H9 (cell line): Measurements from ENCODE around the gene CAPN12. TPM values are rescaled to one million over a fixed set of nuclear protein-coding genes. Genes with fewer than 3 reads are reported as not detected.

ENCODE experiments used
- DNase-seq: peaks from one replicate; pipeline ENCODE4 v3.0.0-alpha.2; 2017
- H2AFZ ChIP-seq: one replicate; pipeline ENCODE4 v1.6.1; 2013; ENCODE audit warnings: mild to moderate bottlenecking, low read length, control low read depth, moderate library complexity
- H2AK5ac ChIP-seq: 2 replicates; pipeline ENCODE4 v1.6.1; 2013; ENCODE audit warnings: low read length, control low read depth, mixed read lengths; ENCODE audit not compliant: insufficient read length
- H2BK120ac ChIP-seq: one replicate; pipeline ENCODE4 v1.6.1; 2013; ENCODE audit warnings: low read depth, mild to moderate bottlenecking, low read length, control low read depth, inconsistent platforms; ENCODE audit not compliant: poor library complexity, severe bottlenecking
- H2BK12ac ChIP-seq: 2 replicates; pipeline ENCODE4 v1.6.1; 2013; ENCODE audit warnings: low read length, control low read depth, mixed read lengths, low read depth; ENCODE audit not compliant: insufficient read length
- H2BK15ac ChIP-seq: 2 replicates; pipeline ENCODE4 v1.6.1; 2013; ENCODE audit warnings: low read depth, low read length, control low read depth
- H2BK20ac ChIP-seq: one replicate; pipeline ENCODE4 v1.6.1; 2013; ENCODE audit warnings: low read depth, mild to moderate bottlenecking, low read length, control low read depth, inconsistent platforms; ENCODE audit not compliant: poor library complexity, severe bottlenecking
- H2BK5ac ChIP-seq: 2 replicates; pipeline ENCODE4 v1.6.1; 2013; ENCODE audit warnings: low read length, control low read depth, mixed read lengths; ENCODE audit not compliant: insufficient read length
- H3K14ac ChIP-seq: 2 replicates; pipeline ENCODE4 v1.6.1; 2013; ENCODE audit warnings: low read length, control low read depth; ENCODE audit not compliant: insufficient read depth
- H3K18ac ChIP-seq: 2 replicates; pipeline ENCODE4 v1.6.1; 2013; ENCODE audit warnings: low read depth, mild to moderate bottlenecking, mixed read lengths, low read length, control low read depth; ENCODE audit not compliant: insufficient read length
- H3K23ac ChIP-seq: 2 replicates; pipeline ENCODE4 v1.6.1; 2013; ENCODE audit warnings: low read length, control low read depth, mixed read lengths, low read depth; ENCODE audit not compliant: insufficient read length
- H3K23me2 ChIP-seq: 2 replicates; pipeline ENCODE4 v1.6.1; 2013; ENCODE audit warnings: low read depth, mild to moderate bottlenecking, mixed read lengths, low read length, control low read depth; ENCODE audit not compliant: insufficient read length, poor library complexity, severe bottlenecking
- H3K27ac ChIP-seq: 2 replicates; pipeline ENCODE4 v1.5.1; 2013; ENCODE audit warnings: low read length, control low read depth, mixed read lengths, low read depth; ENCODE audit not compliant: insufficient read length
- H3K27me3 ChIP-seq: 2 replicates; pipeline ENCODE4 v1.6.1; 2013; ENCODE audit warnings: low read length, control low read depth, inconsistent platforms; ENCODE audit not compliant: insufficient read depth
- H3K4ac ChIP-seq: 2 replicates; pipeline ENCODE4 v1.6.1; 2013; ENCODE audit warnings: low read depth, mild to moderate bottlenecking, control low read depth, inconsistent platforms, low read length, moderate library complexity
- H3K4me1 ChIP-seq: 2 replicates; pipeline ENCODE4 v1.6.1; 2013; ENCODE audit warnings: low read length, control low read depth, inconsistent platforms; ENCODE audit not compliant: insufficient read depth
- H3K4me2 ChIP-seq: 2 replicates; pipeline ENCODE4 v1.6.1; 2013; ENCODE audit warnings: low read length, control low read depth, mixed read lengths; ENCODE audit not compliant: insufficient read length, insufficient read depth
- H3K56ac ChIP-seq: 2 replicates; pipeline ENCODE4 v1.6.1; 2013; ENCODE audit warnings: low read depth, mild to moderate bottlenecking, mixed read lengths, low read length, control low read depth; ENCODE audit not compliant: insufficient read length
- H3K79me1 ChIP-seq: 2 replicates; pipeline ENCODE4 v1.6.1; 2013; ENCODE audit warnings: low read depth, mild to moderate bottlenecking, moderate library complexity, low read length, control low read depth, inconsistent platforms; ENCODE audit not compliant: insufficient read depth, poor library complexity, severe bottlenecking
- H3K79me2 ChIP-seq: 2 replicates; pipeline ENCODE4 v1.6.1; 2013; ENCODE audit warnings: low read length, control low read depth, inconsistent platforms; ENCODE audit not compliant: insufficient read depth
- H3K9ac ChIP-seq: 2 replicates; pipeline ENCODE4 v1.6.1; 2013; ENCODE audit warnings: low read length, control low read depth, mixed read lengths; ENCODE audit not compliant: insufficient read length; ENCODE audit errors: extremely low read depth
- H3K9me3 ChIP-seq: one replicate; pipeline ENCODE4 v1.6.1; 2013; ENCODE audit warnings: low read depth, low read length, inconsistent platforms; ENCODE audit not compliant: control insufficient read depth
- H3T11ph ChIP-seq: one replicate; pipeline ENCODE4 v1.6.1; 2013; ENCODE audit warnings: mild to moderate bottlenecking, low read length, control low read depth, inconsistent platforms
- H4K20me1 ChIP-seq: one replicate; pipeline ENCODE4 v1.6.1; 2013; ENCODE audit not compliant: control insufficient read depth, insufficient read length, insufficient read depth
- H4K5ac ChIP-seq: 2 replicates; pipeline ENCODE4 v1.6.1; 2013; ENCODE audit warnings: low read depth, mild to moderate bottlenecking, mixed read lengths, low read length, control low read depth; ENCODE audit not compliant: insufficient read length
- H4K8ac ChIP-seq: replicated peaks from 2 replicates; pipeline ENCODE4 v1.6.1; 2013; ENCODE audit warnings: low read length, control low read depth, mixed read lengths, low read depth; ENCODE audit not compliant: insufficient read length
- H4K91ac ChIP-seq: 2 replicates; pipeline ENCODE4 v1.6.1; 2013; ENCODE audit warnings: low read depth, mild to moderate bottlenecking, moderate library complexity, mixed read lengths, low read length, control low read depth; ENCODE audit not compliant: insufficient read length
- H3K27ac Mint-ChIP-seq, 3 experiments: 2 replicates in 2 of 3; 3 replicates in 1 of 3; pipeline ENCODE4 v1.8.0; 2020 to 2021; ENCODE audit warnings: mixed read lengths in 3 of 3, mild to moderate bottlenecking in 1 of 3, moderate library complexity in 1 of 3
- H3K27me3 Mint-ChIP-seq: 2 replicates; pipeline ENCODE4 v1.8.0; 2021; ENCODE audit warnings: low read depth, mild to moderate bottlenecking, moderate library complexity, mixed read lengths
- H3K36me3 Mint-ChIP-seq, 3 experiments: 2 replicates in 2 of 3; 3 replicates in 1 of 3; pipeline ENCODE4 v1.8.0; 2020 to 2021; ENCODE audit warnings: low read depth in 3 of 3, mixed read lengths in 3 of 3; ENCODE audit not compliant: insufficient read depth in 1 of 3
- H3K4me1 Mint-ChIP-seq, 2 experiments: 2 replicates each; pipeline ENCODE4 v1.8.0; 2020; ENCODE audit warnings: mixed read lengths in 2 of 2
- H3K4me3 Mint-ChIP-seq, 2 experiments: 2 replicates in 1 of 2; 3 replicates in 1 of 2; pipeline ENCODE4 v1.8.0; 2020 to 2021; ENCODE audit warnings: mild to moderate bottlenecking in 2 of 2, mixed read lengths in 2 of 2, moderate library complexity in 1 of 2
- H3K9me3 Mint-ChIP-seq, 2 experiments: 2 replicates in 1 of 2; 3 replicates in 1 of 2; pipeline ENCODE4 v1.8.0; 2020; ENCODE audit warnings: mild to moderate bottlenecking in 2 of 2, mixed read lengths in 2 of 2, moderate library complexity in 1 of 2
- WGBS: extraction: QIAGEN DNeasy Blood & Tissue Kit; methylation state at CpG from one replicate; pipeline ENCODE4 v1.1.7; 2013; ENCODE audit warnings: missing lambda C conversion rate, low lambda C conversion rate, mixed read lengths; ENCODE audit not compliant: insufficient read length; ENCODE audit errors: extremely low coverage; 5-methylcytosine and 5-hydroxymethylcytosine counted together
- total RNA-seq: library from RNA; stranded (reverse); gene quantifications from 2 replicates; pipeline ENCODE4 v1.2.1, GENCODE V29; 2021
- TF ChIP-seq, protein P1 (sequence below): fragments of 200-600 bp; sonication (generic); conservative IDR thresholded peaks from 3 replicates; pipeline ENCODE4 v1.8.0; 2021; ENCODE audit warnings: antibody characterized with exemption, mild to moderate bottlenecking

The CAPN12 gene
- total RNA-seq, 1 experiment from 2014 or later: 10.5 TPM

DNA sequence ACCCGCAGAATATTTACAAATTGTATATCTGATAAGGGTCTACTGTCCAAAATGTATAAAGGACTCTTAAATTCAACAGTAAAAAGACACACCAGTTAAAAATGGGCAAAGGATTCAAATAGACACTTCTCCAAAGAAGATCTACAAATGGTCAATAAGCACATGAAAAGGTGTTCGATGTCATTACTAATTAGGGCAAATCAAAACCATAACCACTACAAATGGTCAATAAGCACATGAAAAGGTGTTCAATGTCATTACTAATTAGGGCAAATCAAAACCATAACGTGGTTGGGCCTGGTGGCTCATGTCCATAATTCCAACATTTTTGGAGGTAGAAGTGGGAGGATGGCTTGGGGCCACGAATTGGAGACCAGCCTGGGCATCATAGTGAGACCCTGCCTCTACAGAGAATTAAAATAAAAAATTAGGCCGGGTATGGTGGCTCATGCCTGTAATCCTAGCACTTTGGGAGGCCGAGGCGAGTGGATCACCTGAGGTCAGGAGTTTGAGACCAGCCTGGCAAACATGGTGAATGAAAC, 56.4 kb downstream of the CAPN12 start:
- Histone ChIP-seq H3K27ac (no peak overlapping the region), H3K4ac (no peak overlapping the region), H3K14ac (no peak overlapping the region), H3K9me3 (no peaks in the 10 kb centered on the region), H2AK5ac (no peak overlapping the region), H2AFZ (no peak overlapping the region), H3T11ph (no peak overlapping the region), H4K20me1 (no peaks in the 10 kb centered on the region), H4K8ac (no peak overlapping the region), H2BK20ac (no peak overlapping the region), H3K23ac (no peak overlapping the region), H3K4me2 (no peak overlapping the region), H2BK15ac (no peak overlapping the region), H2BK5ac (no peak overlapping the region), H3K56ac (no peak overlapping the region), H3K9ac (no peak overlapping the region), H3K23me2 (no peaks in the 10 kb centered on the region), H3K79me2 (peaks cover 18% of the 10 kb centered on the region; the same call in 1 of the 2 replicates), H3K79me1 (peaks cover 3% of the 10 kb centered on the region), H3K27me3 (no peaks in the 10 kb centered on the region), H3K4me1 (peaks cover 20% of the 10 kb centered on the region; the same call in 1 of the 2 replicates), H4K5ac (no peak overlapping the region), H2BK12ac (no peak overlapping the region), H2BK120ac (no peak overlapping the region), H4K91ac (no peak overlapping the region), H3K18ac (no peak overlapping the region)
- Mint-ChIP-seq H3K27ac (0 out of 7 replicates have a peak overlapping the region, but pooled peaks of 1 of the 3 experiments have one; percentile 51), H3K9me3 (peaks cover 0 to under 1% of the 10 kb centered on the region in 2 experiments; a peak in 2 of 5 replicates), H3K4me3 (no peak overlapping the region), H3K36me3 (peaks cover 6 to 28% (median 24%) of the 10 kb centered on the region in 3 experiments; a peak in 6 of 7 replicates), H3K27me3 (no peaks in the 10 kb centered on the region; the same call in 1 of the 2 replicates), H3K4me1 (peaks cover 59 to 72% of the 10 kb centered on the region in 2 experiments)
- no CpG with 5 or more reads among the region's 7 CpGs for WGBS
- TF ChIP-seq, protein P1, sequence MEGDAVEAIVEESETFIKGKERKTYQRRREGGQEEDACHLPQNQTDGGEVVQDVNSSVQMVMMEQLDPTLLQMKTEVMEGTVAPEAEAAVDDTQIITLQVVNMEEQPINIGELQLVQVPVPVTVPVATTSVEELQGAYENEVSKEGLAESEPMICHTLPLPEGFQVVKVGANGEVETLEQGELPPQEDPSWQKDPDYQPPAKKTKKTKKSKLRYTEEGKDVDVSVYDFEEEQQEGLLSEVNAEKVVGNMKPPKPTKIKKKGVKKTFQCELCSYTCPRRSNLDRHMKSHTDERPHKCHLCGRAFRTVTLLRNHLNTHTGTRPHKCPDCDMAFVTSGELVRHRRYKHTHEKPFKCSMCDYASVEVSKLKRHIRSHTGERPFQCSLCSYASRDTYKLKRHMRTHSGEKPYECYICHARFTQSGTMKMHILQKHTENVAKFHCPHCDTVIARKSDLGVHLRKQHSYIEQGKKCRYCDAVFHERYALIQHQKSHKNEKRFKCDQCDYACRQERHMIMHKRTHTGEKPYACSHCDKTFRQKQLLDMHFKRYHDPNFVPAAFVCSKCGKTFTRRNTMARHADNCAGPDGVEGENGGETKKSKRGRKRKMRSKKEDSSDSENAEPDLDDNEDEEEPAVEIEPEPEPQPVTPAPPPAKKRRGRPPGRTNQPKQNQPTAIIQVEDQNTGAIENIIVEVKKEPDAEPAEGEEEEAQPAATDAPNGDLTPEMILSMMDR: no peak
- no peak for DNase-seq
